GM20431 (cell line): Measurements from ENCODE around the gene CD200R1.
"Not testable (repeated sequence)": the region's sequence is repeated elsewhere in the genome, so short reads cannot be mapped to it uniquely, and the experiment has no call there.

Source experiments
- in situ Hi-C: fragments of 300-500 bp; cut with MseI, MboI; formaldehyde crosslinking; loops from one replicate; pipeline ENCODE4 v1.15.0; 2020; ENCODE audit warnings: low sequenced_read_pairs; ENCODE audit not compliant: unreplicated experiment

CD200R1 gene

GRCh38 chr3:112976953-112977352 lies 2.0 kb upstream of the CD200R1 start:
- in situ Hi-C loops, result loop anchor here (10.0 to 25.0 kb wide), 2 partner anchors 242 to 340 kb away; partner anchors contain the start of gene CCDC80

- in situ Hi-C loops, result loop anchor here (10.0 to 25.0 kb wide), 2 partner anchors 241 to 339 kb away; partner anchors contain the start of gene CCDC80
Observed at GRCh38 chr3:112976001-112976400, 1.1 kb upstream of the CD200R1 start.

GRCh38 chr3:112974178-112974517 lies 755 bp downstream of the CD200R1 start:
- in situ Hi-C loops, result loop anchor here (10.0 kb wide), 1 partner anchor 239 kb away; no protein-coding TSS in a partner anchor

- in situ Hi-C loops, result loop anchor here (10.0 kb wide), 1 partner anchor 239 kb away; no protein-coding TSS in a partner anchor
Observed at GRCh38 chr3:112973325-112974177, 1.4 kb downstream of the CD200R1 start.

- in situ Hi-C loops, result loop anchor here (10.0 kb wide), 1 partner anchor 237 kb away; no protein-coding TSS in a partner anchor
Observed at GRCh38 chr3:112972158-112972557, 2.7 kb downstream of the CD200R1 start.

GRCh38 chr3:112967828-112968227 lies 7.1 kb downstream of the CD200R1 start:
- in situ Hi-C loops, result no loop called here

GRCh38 chr3:112967425-112967824 lies 7.5 kb downstream of the CD200R1 start:
- in situ Hi-C loops, result no loop called here

- in situ Hi-C loops, result no loop called here
Observed at GRCh38 chr3:112966633-112967032, 8.3 kb downstream of the CD200R1 start.

GRCh38 chr3:112965656-112966055 lies 9.2 kb downstream of the CD200R1 start:
- in situ Hi-C loops, result no loop called here

GRCh38 chr3:112963683-112964082 lies 11.2 kb downstream of the CD200R1 start:
- in situ Hi-C loops, result no loop called here

- in situ Hi-C loops, result no loop called here
Observed at GRCh38 chr3:112958811-112959560, 15.9 kb downstream of the CD200R1 start.

GRCh38 chr3:112956351-112956750 lies 18.6 kb downstream of the CD200R1 start:
- in situ Hi-C loops, result no loop called here

- in situ Hi-C loops, result no loop called here
Observed at GRCh38 chr3:112948346-112948838, 26.5 kb downstream of the CD200R1 start.

- in situ Hi-C loops, result no loop called here
Observed at GRCh38 chr3:112931736-112932521, 43.0 kb downstream of the CD200R1 start.

GRCh38 chr3:112930771-112931170 lies 44.1 kb downstream of the CD200R1 start:
- in situ Hi-C loops, result no loop called here

- in situ Hi-C loops, result no loop called here
Observed at GRCh38 chr3:112925969-112926368, 48.9 kb downstream of the CD200R1 start.

- in situ Hi-C loops, result no loop called here
Observed at GRCh38 chr3:112925560-112925959, 49.3 kb downstream of the CD200R1 start.

GRCh38 chr3:112919541-112919940 lies 55.4 kb downstream of the CD200R1 start:
- in situ Hi-C loops, result not testable (repeated sequence)

GRCh38 chr3:112908252-112908651 lies 66.7 kb downstream of the CD200R1 start:
- in situ Hi-C loops, result no loop called here

- in situ Hi-C loops, result no loop called here
Observed at GRCh38 chr3:112904786-112905185, 70.1 kb downstream of the CD200R1 start.
